Transverse colon (tissue), 4 donors: Measurements from ENCODE around the gene DMXL1. TPM values are rescaled to one million over a fixed set of nuclear protein-coding genes. Genes with fewer than 3 reads are reported as not detected.
"Not testable (repeated sequence)": the region's sequence is repeated elsewhere in the genome, so short reads cannot be mapped to it uniquely, and the experiment has no call there.

Source experiments
- DNase-seq: peaks from one replicate; pipeline ENCODE4 v3.0.0-alpha.2; 2019
- H3K27ac ChIP-seq, 4 donors: fragments of 200-600 bp; sonication (generic); 2 replicates each; pipeline ENCODE4 v1.5.1; 2016 to 2018; ENCODE audit warnings: inconsistent platforms in 4 of 4
- H3K27me3 ChIP-seq: fragments of 200-600 bp; sonication (generic); 2 replicates; pipeline ENCODE4 v1.5.1; 2017; ENCODE audit warnings: inconsistent platforms
- H3K36me3 ChIP-seq, 4 donors: fragments of 200-600 bp; sonication (generic); 2 replicates each; pipeline ENCODE4 v1.5.1; 2017 to 2019; ENCODE audit warnings: inconsistent platforms in 4 of 4
- H3K4me1 ChIP-seq, 4 donors: fragments of 200-600 bp; sonication (generic); 2 replicates each; pipeline ENCODE4 v1.5.1; 2017 to 2020; ENCODE audit warnings: inconsistent platforms in 4 of 4
- H3K4me3 ChIP-seq, 4 donors: fragments of 200-600 bp; sonication (generic); 1 replicate in 1 of 4; 2 replicates in 3 of 4; pipeline versions ENCODE4 v1.5.1 to v1.6.1; 2017 to 2019; ENCODE audit warnings: inconsistent platforms in 4 of 4
- H3K9me3 ChIP-seq, 2 donors: fragments of 200-600 bp; sonication (generic); 2 replicates each; pipeline ENCODE4 v1.5.1; 2017 to 2019; ENCODE audit warnings: inconsistent platforms in 2 of 2
- CTCF ChIP-seq, 5 experiments: fragments of 200-600 bp in 3 of 5; fragments of 450-650 bp in 2 of 5; sonication (generic) in 3 of 5; IDR thresholded peaks; 1 replicate in 2 of 5; 2 replicates in 3 of 5; pipeline ENCODE4 v1.5.1; 2016 to 2017; ENCODE audit warnings: antibody characterized with exemption in 5 of 5, inconsistent platforms in 3 of 5, mild to moderate bottlenecking in 2 of 5, moderate library complexity in 1 of 5
- EP300 ChIP-seq: sonication (generic); formaldehyde crosslinking; IDR thresholded peaks from one replicate; pipeline ENCODE4 v1.6.1; 2017; ENCODE audit warnings: antibody characterized with exemption, low read depth
- POLR2A ChIP-seq: fragments of 450-650 bp; IDR thresholded peaks from one replicate; pipeline ENCODE4 v1.6.1; 2016; ENCODE audit warnings: antibody characterized with exemption, mild to moderate bottlenecking, moderate library complexity
- POLR2AphosphoS5 ChIP-seq, 3 donors: sonication (generic); formaldehyde crosslinking; IDR thresholded peaks; one replicate each; pipeline ENCODE4 v1.6.1; 2016; ENCODE audit warnings: antibody characterized with exemption in 3 of 3
- WGBS, 2 donors: methylation state at CpG; one replicate each; pipeline ENCODE4 v1.1.5; 2018; ENCODE audit warnings: low coverage in 1 of 2; 5-methylcytosine and 5-hydroxymethylcytosine counted together
- in situ Hi-C, 4 donors: fragments of 200-750 bp; cut with MboI; loops; one replicate each; pipeline versions ENCODE4 v1.15.0 to v1.15.1; 2017; ENCODE audit warnings: low sequenced_read_pairs in 3 of 4, low pct_ligation_motif_present in 1 of 4, low pct_unique_long_range_greater_than_20kb in 1 of 4
- intact Hi-C: fragments of 100-400 bp; cut with DNase I; formaldehyde crosslinking; loops from one replicate; pipeline ENCODE4 v1.15.1; 2023; ENCODE audit warnings: low total_unique reads
- total RNA-seq, 4 donors: library from RNA; depleted of rRNA; stranded (reverse); fragments of >200 nt; gene quantifications; one replicate each; pipeline ENCODE4 v1.1.0, GENCODE V29; 2016

Gene DMXL1
- total RNA-seq, 4 donors from 2014 or later, result 44.6 to 84.8 (median 58.2) TPM

DNA sequence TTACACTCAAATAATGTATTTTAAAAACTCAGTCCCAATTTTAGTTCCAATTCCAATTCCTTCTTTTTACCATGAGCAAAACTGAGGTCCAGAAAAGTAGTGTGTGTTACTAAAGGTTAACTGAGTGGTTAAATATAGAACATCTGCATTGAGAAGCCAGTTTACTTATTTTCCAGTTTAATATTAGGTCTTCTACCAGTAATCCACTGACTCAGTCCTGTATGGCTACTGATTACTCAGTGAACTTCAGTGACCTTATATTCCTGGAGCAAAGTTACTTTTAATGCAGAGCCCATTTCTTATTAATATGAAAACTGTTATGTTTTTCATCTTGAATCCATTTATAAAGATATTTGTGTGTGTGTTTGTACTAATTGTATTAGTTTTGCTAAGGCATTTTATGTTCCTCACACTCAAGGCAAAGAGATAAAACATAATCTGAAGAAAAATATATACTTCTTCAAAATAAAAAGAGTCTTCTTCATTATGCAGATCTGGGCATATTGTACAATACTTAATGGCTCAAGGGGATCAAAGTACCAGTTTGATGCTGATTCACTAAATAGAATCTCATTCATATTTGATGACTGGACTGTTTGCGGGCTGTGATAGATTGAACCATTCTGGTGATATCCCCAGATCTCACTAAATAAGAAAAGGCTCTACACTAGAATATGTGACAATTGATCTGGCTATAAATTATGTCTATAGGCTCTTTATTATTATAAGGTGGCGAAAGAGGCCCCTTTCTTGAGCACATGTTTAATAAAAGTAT is 60.8 kb downstream of the DMXL1 start:
- 80 to 100% methylated on average over 1 to 2 of the region's 2 CpGs for WGBS, 2 donors
- no peak for DNase-seq

DNA sequence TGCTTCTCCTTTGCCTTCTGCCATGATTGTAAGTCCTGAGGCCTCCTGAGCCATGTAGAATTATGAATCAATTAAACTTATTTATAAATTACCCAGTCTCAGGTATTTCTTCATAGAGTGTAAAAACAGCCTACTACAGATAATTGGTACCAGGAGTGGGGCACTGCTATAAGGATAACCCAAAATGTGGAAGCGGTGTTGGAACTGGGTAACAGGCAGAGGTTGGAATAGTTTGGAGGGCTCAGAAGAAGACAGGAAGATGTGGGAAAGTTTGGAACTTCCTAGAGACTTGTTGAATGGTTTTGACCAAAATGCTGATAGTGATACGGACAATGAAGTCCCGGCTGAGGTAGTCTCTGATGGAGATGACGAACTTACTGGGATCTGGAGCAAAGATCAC is 64.9 kb downstream of the DMXL1 start:
- DNase-seq, H3K9me3 ChIP-seq, H3K27ac ChIP-seq, H3K4me1 ChIP-seq, H3K27me3 ChIP-seq, H3K4me3 ChIP-seq, intact Hi-C loops, in situ Hi-C loops: not testable (repeated sequence)
- peaks cover 0 to 40% (median 16%) of the 10 kb centered on the region in 4 donors for H3K36me3 ChIP-seq
- WGBS, 2 donors, result 95 to 97% methylated on average over 4 of the region's 4 CpGs

More for the DNA sequence above, 60.8 kb downstream of the DMXL1 start:
- H3K4me1 ChIP-seq, result no peaks in the 10 kb centered on the region
- peaks cover 3 to 4% of the 10 kb centered on the region in 2 donors for H3K9me3 ChIP-seq
- no peak overlapping the region for H3K27ac ChIP-seq
- intact Hi-C loops, result no loop called here
- in situ Hi-C loops, result no loop called here
- peaks cover 0 to 53% (median 19%) of the 10 kb centered on the region in 4 donors for H3K36me3 ChIP-seq
- no peak overlapping the region for H3K4me3 ChIP-seq
- no peak for TF ChIP-seq POLR2AphosphoS5 (IDR thresholded peaks at IDR 0.05)
- no peak for TF ChIP-seq POLR2A
- no peak for TF ChIP-seq CTCF (IDR thresholded peaks at IDR 0.05)
- no peak for TF ChIP-seq EP300
- no peaks in the 10 kb centered on the region for H3K27me3 ChIP-seq

DNA sequence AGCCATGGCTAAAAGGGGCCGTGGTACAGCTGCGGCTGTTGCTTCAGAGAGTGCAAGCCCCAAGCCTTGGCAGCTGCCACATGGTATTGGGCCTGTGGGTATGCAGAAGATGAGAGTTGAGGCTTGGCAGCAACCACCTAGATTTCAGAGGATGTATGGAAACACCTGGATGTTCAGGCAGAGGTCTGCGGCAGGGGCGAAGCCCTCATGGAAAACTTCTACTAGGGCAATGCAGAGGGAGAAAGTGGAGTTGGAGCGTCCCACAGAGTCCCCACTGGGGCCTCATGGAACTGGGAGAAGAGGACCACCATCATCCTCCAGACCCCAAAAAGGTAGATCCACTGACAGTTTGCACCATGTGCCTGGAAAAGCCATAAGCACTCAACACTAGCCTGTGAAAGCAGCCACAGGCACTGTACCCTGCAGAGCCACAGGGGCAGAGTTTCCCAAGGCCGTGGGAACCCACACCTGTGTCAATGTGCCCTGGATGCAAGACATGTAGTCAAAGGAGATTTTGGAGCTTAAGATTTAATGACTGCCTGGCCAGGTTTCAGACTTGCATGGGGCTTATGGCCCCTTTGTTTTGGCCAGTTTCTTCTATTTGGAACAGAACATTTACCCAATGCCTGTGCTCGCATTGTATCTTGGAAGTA is 65.9 kb downstream of the DMXL1 start:
- in situ Hi-C loops, result no loop called here
- Histone ChIP-seq H3K4me1 (no peaks in the 10 kb centered on the region), H3K9me3 (peaks cover 3 to 4% of the 10 kb centered on the region in 2 donors), H3K27ac (no peak overlapping the region), H3K27me3 (no peaks in the 10 kb centered on the region), H3K36me3 (peaks cover 0 to 40% (median 16%) of the 10 kb centered on the region in 4 donors), H3K4me3 (no peak overlapping the region)
- intact Hi-C loops, result no loop called here
- TF ChIP-seq EP300 (no peak), POLR2AphosphoS5 (IDR thresholded peaks at IDR 0.05) (no peak), POLR2A (no peak), CTCF (IDR thresholded peaks at IDR 0.05) (no peak)
- WGBS, 2 donors, result 98 to 100% methylated on average over 1 to 7 of the region's 7 CpGs
- no peak for DNase-seq

GRCh38 chr5:119153629-119154028 is 82.7 kb downstream of the DMXL1 start:
- no peak for TF ChIP-seq POLR2A
- TF ChIP-seq POLR2AphosphoS5 (IDR thresholded peaks at IDR 0.05), result no peak
- no peak for TF ChIP-seq CTCF (IDR thresholded peaks at IDR 0.05)
- no peak for TF ChIP-seq EP300
- 93 to 96% methylated on average over 4 of the region's 4 CpGs for WGBS, 2 donors
- Histone ChIP-seq H3K4me1 (no peaks in the 10 kb centered on the region), H3K36me3 (peaks cover 0 to 40% (median 7%) of the 10 kb centered on the region in 4 donors), H3K27ac (no peak overlapping the region), H3K9me3 (peaks cover 0 to 5% of the 10 kb centered on the region in 2 donors), H3K4me3 (no peak overlapping the region), H3K27me3 (no peaks in the 10 kb centered on the region)
- in situ Hi-C loops, result no loop called here
- intact Hi-C loops, result no loop called here
- DNase-seq, result no peak
